HepG2 (cell line): ENCODE results near the gene AKTIP. TPM values are rescaled to one million over a fixed set of nuclear protein-coding genes. Genes with fewer than 3 reads are reported as not detected.

Experiments used
- ATF4 ChIP-seq, 2 experiments: fragments of 450-650 bp in 1 of 2; sonication (generic) in 1 of 2; formaldehyde crosslinking; IDR thresholded peaks; 2 replicates each; pipeline versions ENCODE4 v1.5.0 to v1.8.0; 2020 to 2022; ENCODE audit warnings: mild to moderate bottlenecking in 1 of 2, missing genetic modification reagents in 1 of 2
- GFI1 ChIP-seq: sonication (generic); formaldehyde crosslinking; IDR thresholded peaks from 2 replicates; pipeline ENCODE4 v1.5.0; 2020; ENCODE audit warnings: missing genetic modification reagents, mild to moderate bottlenecking, borderline replicate concordance
- HMGXB4 ChIP-seq, 2 experiments: sonication (generic) in 1 of 2; formaldehyde crosslinking in 1 of 2; IDR thresholded peaks; 2 replicates each; pipeline versions ENCODE4 v1.4.0 to v1.6.1; 2018 to 2020; ENCODE audit warnings: missing genetic modification reagents in 2 of 2, borderline replicate concordance in 1 of 2, low read depth in 1 of 2, mild to moderate bottlenecking in 1 of 2, missing biosample characterization in 1 of 2
- MIER2 ChIP-seq: IDR thresholded peaks from 2 replicates; pipeline ENCODE4 v1.6.1; 2016; ENCODE audit warnings: missing biosample characterization, missing genetic modification reagents
- NAIF1 ChIP-seq: sonication (generic); formaldehyde crosslinking; IDR thresholded peaks from 2 replicates; pipeline ENCODE4 v1.5.0; 2020; ENCODE audit warnings: mild to moderate bottlenecking, missing genetic modification reagents, borderline replicate concordance
- PHF21A ChIP-seq: sonication (generic); formaldehyde crosslinking; IDR thresholded peaks from 2 replicates; pipeline ENCODE4 v1.5.0; 2020; ENCODE audit warnings: mild to moderate bottlenecking, missing genetic modification reagents
- RBM39 ChIP-seq: fragments of 200-400 bp; formaldehyde crosslinking; IDR thresholded peaks from one replicate; pipeline ENCODE4 v1.6.1; 2018; ENCODE audit warnings: antibody characterized with exemption, mild to moderate bottlenecking, low read depth, low read length; ENCODE audit not compliant: poor library complexity, severe bottlenecking
- TARDBP ChIP-seq: sonication (generic); formaldehyde crosslinking; IDR thresholded peaks from 2 replicates; pipeline ENCODE4 v1.8.0; 2022; ENCODE audit warnings: mild to moderate bottlenecking, missing genetic modification reagents
- TOPORS ChIP-seq: sonication (generic); formaldehyde crosslinking; IDR thresholded peaks from 2 replicates; pipeline ENCODE4 v1.8.0; 2023; ENCODE audit warnings: mild to moderate bottlenecking, missing genetic modification reagents
- ZBTB7A ChIP-seq: sonication (generic); formaldehyde crosslinking; IDR thresholded peaks from 2 replicates; pipeline ENCODE4 v1.8.0; 2022; ENCODE audit warnings: mild to moderate bottlenecking, missing genetic modification reagents
- ZGPAT ChIP-seq: IDR thresholded peaks from 2 replicates; pipeline ENCODE4 v1.6.1; 2016; ENCODE audit warnings: mild to moderate bottlenecking
- ZMAT3 ChIP-seq: sonication (generic); formaldehyde crosslinking; conservative IDR thresholded peaks from 2 replicates; pipeline ENCODE4 v1.7.0; 2021; ENCODE audit warnings: missing genetic modification reagents
- ZMYM4 ChIP-seq: sonication (generic); formaldehyde crosslinking; IDR thresholded peaks from 2 replicates; pipeline ENCODE4 v1.8.1; 2023; ENCODE audit warnings: mild to moderate bottlenecking, missing genetic modification reagents
- ZNF362 ChIP-seq: sonication (generic); formaldehyde crosslinking; IDR thresholded peaks from 2 replicates; pipeline ENCODE4 v1.4.0; 2020; ENCODE audit warnings: missing genetic modification reagents, mild to moderate bottlenecking, borderline replicate concordance
- ZNF619 ChIP-seq: sonication (generic); formaldehyde crosslinking; IDR thresholded peaks from 2 replicates; pipeline ENCODE4 v1.4.0; 2020; ENCODE audit warnings: mild to moderate bottlenecking, missing genetic modification reagents
- polyA plus RNA-seq, 8 experiments: library from polyadenylated mRNA; depleted of rRNA in 3 of 8; stranded (reverse) in 7 of 8; unstranded in 1 of 8; fragments of >200 nt; fragmentation: Illumina TruSeq in 4 of 8; extraction: Trizol in 4 of 8; gene quantifications; 2 replicates each; pipeline versions ENCODE4 v1.2.1 to v1.2.3, GENCODE V29; 2011 to 2016; ENCODE audit warnings: low read depth in 4 of 8, missing spikeins in 1 of 8, mixed read lengths in 1 of 8; ENCODE audit not compliant: insufficient read depth in 1 of 8
- total RNA-seq, 5 experiments: library from RNA; depleted of rRNA; stranded (reverse); fragments of >200 nt; fragmentation: Illumina TruSeq; extraction: Trizol; gene quantifications; 2 replicates each; pipeline ENCODE4 v1.2.3, GENCODE V29; 2016; ENCODE audit warnings: low read depth in 1 of 5
- TF ChIP-seq, protein P1 (sequence below): sonication (generic); formaldehyde crosslinking; IDR thresholded peaks from 2 replicates; pipeline ENCODE4 v1.8.1; 2023; ENCODE audit warnings: mild to moderate bottlenecking, missing genetic modification reagents
- TF ChIP-seq, protein P2 (sequence below): sonication (generic); formaldehyde crosslinking; IDR thresholded peaks from 2 replicates; pipeline ENCODE4 v1.8.1; 2023; ENCODE audit warnings: mild to moderate bottlenecking, missing genetic modification reagents
- TF ChIP-seq, protein P3 (sequence below): sonication (generic); formaldehyde crosslinking; IDR thresholded peaks from 2 replicates; pipeline ENCODE4 v1.4.0; 2020; ENCODE audit warnings: missing genetic modification reagents; ENCODE audit errors: not compliant biosample characterization

The AKTIP gene
- total and polyA plus RNA-seq, 2 of the 13 experiments (the other 11 are each of a cell fraction or from before 2014, with no cell fraction given), result 28.8 to 49.0 TPM

DNA sequence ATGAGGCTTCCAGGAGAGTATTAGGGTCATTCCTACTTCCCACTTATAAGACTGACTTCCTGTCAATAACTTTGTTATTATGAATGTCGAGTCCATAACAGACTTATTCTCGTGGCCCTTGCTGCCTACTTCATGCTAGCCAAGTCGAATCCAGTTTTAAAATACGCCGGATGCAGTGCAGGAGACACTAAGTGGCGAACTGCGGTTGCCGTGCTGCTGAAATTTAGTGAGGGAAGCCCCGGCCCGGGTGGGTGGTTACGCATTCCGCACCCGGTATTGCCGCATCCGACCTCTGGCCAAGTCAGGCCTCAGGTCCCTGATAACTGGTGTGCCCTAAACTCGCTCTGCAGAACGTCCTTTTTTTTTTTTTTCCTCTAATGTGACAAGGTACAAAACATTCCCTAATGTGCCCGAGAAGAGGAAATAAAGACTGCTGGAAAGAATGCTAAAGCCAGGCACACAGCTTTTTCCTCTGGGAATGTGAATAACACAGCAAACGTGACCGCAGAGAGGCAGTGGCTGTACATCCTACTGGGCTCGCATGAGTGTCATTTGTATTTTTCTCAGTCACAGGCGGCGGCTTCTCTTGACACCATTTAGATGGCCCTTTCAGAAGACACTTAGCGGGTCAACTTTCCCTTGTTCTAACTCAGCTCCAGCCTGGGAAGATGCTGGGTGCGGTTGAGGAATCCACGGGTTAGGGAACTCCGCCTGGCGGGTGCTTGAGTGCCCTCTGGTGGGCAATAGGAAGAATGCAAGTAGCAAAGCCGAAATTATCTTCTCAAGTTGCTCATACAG is 7.1 kb upstream of the AKTIP start (continued):
- TF ChIP-seq, protein P1, sequence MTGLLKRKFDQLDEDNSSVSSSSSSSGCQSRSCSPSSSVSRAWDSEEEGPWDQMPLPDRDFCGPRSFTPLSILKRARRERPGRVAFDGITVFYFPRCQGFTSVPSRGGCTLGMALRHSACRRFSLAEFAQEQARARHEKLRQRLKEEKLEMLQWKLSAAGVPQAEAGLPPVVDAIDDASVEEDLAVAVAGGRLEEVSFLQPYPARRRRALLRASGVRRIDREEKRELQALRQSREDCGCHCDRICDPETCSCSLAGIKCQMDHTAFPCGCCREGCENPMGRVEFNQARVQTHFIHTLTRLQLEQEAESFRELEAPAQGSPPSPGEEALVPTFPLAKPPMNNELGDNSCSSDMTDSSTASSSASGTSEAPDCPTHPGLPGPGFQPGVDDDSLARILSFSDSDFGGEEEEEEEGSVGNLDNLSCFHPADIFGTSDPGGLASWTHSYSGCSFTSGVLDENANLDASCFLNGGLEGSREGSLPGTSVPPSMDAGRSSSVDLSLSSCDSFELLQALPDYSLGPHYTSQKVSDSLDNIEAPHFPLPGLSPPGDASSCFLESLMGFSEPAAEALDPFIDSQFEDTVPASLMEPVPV (CRISPR knock-in tag), result peak; percentile 61; the same call in 1 of the 2 replicates
- TF ChIP-seq TOPORS (CRISPR knock-in tag) (0 out of 2 replicates have a peak, but pooled peaks have one; percentile 51), TARDBP (peak; percentile 57; the same call in 1 of the 2 replicates), ZNF619 (0 out of 2 replicates have a peak, but pooled peaks have one; percentile 32), ZMAT3 (CRISPR knock-in tag) (no peak), ZBTB7A (no peak), GFI1 (CRISPR knock-in tag) (peak; percentile 43; the same call in 1 of the 2 replicates), RBM39 (peak; percentile 18), HMGXB4 (CRISPR knock-in tag; IDR thresholded peaks at IDR 0.05; ENCODE audit: borderline replicate concordance in 1 of 2, low read depth in 1 of 2) (peak in 1 of 2 experiments; percentile 89; a peak in 2 of 4 replicates), ZNF362 (CRISPR knock-in tag) (peak; percentile 79), NAIF1 (CRISPR knock-in tag) (peak; percentile 84; the same call in 1 of the 2 replicates), ATF4 (CRISPR knock-in tag; IDR thresholded peaks at IDR 0.05) (peak in 1 of 2 experiments; percentile 96; a peak in 2 of 4 replicates), ZMYM4 (CRISPR knock-in tag) (0 out of 2 replicates have a peak, but pooled peaks have one; percentile 23), MIER2 (CRISPR knock-in tag) (no peak), ZGPAT (CRISPR knock-in tag) (peak; percentile 64), PHF21A (CRISPR knock-in tag) (peak; percentile 52; the same call in 1 of the 2 replicates)
- TF ChIP-seq, protein P2, sequence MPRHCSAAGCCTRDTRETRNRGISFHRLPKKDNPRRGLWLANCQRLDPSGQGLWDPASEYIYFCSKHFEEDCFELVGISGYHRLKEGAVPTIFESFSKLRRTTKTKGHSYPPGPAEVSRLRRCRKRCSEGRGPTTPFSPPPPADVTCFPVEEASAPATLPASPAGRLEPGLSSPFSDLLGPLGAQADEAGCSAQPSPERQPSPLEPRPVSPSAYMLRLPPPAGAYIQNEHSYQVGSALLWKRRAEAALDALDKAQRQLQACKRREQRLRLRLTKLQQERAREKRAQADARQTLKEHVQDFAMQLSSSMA (CRISPR knock-in tag), result 0 out of 2 replicates have a peak, but pooled peaks have one; percentile 39
- TF ChIP-seq, protein P3, sequence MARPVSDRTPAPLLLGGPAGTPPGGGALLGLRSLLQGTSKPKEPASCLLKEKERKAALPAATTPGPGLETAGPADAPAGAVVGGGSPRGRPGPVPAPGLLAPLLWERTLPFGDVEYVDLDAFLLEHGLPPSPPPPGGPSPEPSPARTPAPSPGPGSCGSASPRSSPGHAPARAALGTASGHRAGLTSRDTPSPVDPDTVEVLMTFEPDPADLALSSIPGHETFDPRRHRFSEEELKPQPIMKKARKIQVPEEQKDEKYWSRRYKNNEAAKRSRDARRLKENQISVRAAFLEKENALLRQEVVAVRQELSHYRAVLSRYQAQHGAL (CRISPR knock-in tag), result no peak
